ENCODE results near the gene MESP2. TPM values are rescaled to one million over a fixed set of nuclear protein-coding genes. Genes with fewer than 3 reads are reported as not detected.
"Not testable (repeated sequence)": the region's sequence is repeated elsewhere in the genome, so short reads cannot be mapped to it uniquely, and the experiment has no call there.

MESP2 gene
- total RNA-seq, 1 donor from 2014 or later = 0.10 TPM

DNA sequence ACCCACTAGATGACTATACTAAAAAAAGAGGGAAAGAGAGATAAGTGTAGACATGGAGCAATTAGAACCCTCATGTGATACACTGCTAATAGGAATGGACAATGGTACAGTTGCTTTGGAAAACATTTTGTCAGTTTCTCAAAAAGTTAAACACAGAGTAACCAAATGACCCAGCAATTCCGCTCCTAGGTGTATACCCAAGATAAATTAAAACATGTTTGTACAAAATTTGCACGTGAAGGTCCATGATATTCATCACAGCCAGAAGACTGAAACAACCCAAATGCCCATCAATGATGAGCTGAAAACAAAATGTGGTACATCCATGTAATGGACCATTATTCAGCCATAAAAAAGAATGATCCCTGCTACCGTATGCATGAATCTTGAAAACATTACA lies 11.8 kb downstream of the MESP2 start:
- no peak overlapping the region for H3K4me3 Mint-ChIP-seq
- peaks cover 4% of the 10 kb centered on the region for H3K4me1 Mint-ChIP-seq (ENCODE audit: low read depth)
- H3K9me3 Mint-ChIP-seq = peaks cover 8% of the 10 kb centered on the region
- H3K27me3 Mint-ChIP-seq (ENCODE audit: insufficient read depth) = peaks cover 5% of the 10 kb centered on the region
- no peak for DNase-seq (ENCODE audit: low spot score)
- H3K36me3 Mint-ChIP-seq (ENCODE audit: low read depth) = no peaks in the 10 kb centered on the region
- intact Hi-C loops (cut with micrococcal nuclease) = no loop called here
- no peak overlapping the region for H3K27ac Mint-ChIP-seq

DNA sequence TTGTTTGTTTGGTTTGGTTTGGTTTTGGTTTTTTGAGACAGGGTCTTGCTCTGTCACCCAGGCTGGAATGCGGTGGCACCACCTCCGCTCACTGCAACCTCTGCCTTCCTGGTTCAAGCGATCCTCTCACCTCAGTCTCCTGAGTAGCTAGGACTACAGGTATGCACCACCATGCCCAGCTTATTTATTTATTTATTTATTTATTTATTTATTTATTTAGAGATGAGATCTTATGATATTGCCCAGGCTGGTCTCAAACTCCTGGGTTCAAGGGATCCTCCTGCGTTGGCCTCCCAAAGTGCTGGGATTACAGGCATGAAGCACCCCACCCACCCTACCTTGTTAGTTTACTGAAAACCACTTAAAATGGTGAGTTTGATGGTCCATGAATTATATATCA lies 12.5 kb downstream of the MESP2 start:
- H3K27me3 Mint-ChIP-seq (ENCODE audit: insufficient read depth); DNase-seq (ENCODE audit: low spot score); H3K27ac Mint-ChIP-seq; H3K4me1 Mint-ChIP-seq (ENCODE audit: low read depth); H3K4me3 Mint-ChIP-seq; H3K9me3 Mint-ChIP-seq; intact Hi-C loops (cut with micrococcal nuclease); H3K36me3 Mint-ChIP-seq (ENCODE audit: low read depth): not testable (repeated sequence)

DNA sequence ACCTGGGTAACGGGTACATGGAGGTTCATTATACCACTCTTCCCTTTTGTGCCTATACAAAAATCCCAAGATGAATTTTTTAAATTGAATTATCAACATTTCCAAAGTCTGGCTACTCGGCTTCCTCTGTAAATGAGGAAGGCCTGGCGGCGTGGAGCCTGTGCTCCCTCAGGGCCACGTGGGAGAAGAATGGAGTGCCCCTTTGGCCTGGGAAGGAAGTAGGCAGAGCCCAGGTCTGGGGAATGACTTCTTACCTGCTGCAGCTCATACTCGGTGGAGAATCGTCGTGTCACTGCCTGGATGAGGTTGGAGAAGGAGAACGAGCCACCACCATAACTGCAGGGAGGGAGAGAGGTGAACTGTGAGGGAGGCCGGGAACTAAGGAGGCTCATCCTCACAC lies 14.1 kb downstream of the MESP2 start:
- H3K27me3 Mint-ChIP-seq (ENCODE audit: insufficient read depth) = peaks cover 9% of the 10 kb centered on the region
- H3K27ac Mint-ChIP-seq = no peak overlapping the region
- peaks cover 8% of the 10 kb centered on the region for H3K9me3 Mint-ChIP-seq
- no peaks in the 10 kb centered on the region for H3K4me1 Mint-ChIP-seq (ENCODE audit: low read depth)
- H3K36me3 Mint-ChIP-seq (ENCODE audit: low read depth) = no peaks in the 10 kb centered on the region
- no peak overlapping the region for H3K4me3 Mint-ChIP-seq
- intact Hi-C loops (cut with micrococcal nuclease) = no loop called here
- DNase-seq (ENCODE audit: low spot score) = no peak

DNA sequence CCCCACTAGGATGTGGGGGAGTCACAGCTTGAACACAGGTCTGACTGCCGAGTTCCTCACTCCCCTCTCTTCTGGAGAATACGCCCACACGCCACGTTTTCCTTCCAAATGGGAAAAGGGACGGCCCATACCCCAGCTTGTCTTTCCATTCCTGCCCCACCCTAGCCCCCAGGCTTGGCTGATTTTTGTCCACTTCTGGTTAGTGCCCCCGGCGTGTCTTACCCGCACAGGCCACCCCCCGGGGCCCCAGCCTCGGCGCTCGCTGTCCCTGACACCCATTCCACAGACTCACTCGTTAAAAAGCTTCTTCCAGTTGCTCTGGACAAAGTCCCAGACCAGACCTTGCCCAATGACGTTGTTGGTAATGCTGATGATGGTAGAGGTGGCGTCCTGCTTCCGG lies 14.5 kb downstream of the MESP2 start:
- H3K27me3 Mint-ChIP-seq (ENCODE audit: insufficient read depth) = peaks cover 9% of the 10 kb centered on the region
- H3K27ac Mint-ChIP-seq = no peak overlapping the region
- H3K4me3 Mint-ChIP-seq = no peak overlapping the region
- intact Hi-C loops (cut with micrococcal nuclease) = no loop called here
- peaks cover 8% of the 10 kb centered on the region for H3K9me3 Mint-ChIP-seq
- DNase-seq (ENCODE audit: low spot score) = no peak
- no peaks in the 10 kb centered on the region for H3K4me1 Mint-ChIP-seq (ENCODE audit: low read depth)
- H3K36me3 Mint-ChIP-seq (ENCODE audit: low read depth) = no peaks in the 10 kb centered on the region

DNA sequence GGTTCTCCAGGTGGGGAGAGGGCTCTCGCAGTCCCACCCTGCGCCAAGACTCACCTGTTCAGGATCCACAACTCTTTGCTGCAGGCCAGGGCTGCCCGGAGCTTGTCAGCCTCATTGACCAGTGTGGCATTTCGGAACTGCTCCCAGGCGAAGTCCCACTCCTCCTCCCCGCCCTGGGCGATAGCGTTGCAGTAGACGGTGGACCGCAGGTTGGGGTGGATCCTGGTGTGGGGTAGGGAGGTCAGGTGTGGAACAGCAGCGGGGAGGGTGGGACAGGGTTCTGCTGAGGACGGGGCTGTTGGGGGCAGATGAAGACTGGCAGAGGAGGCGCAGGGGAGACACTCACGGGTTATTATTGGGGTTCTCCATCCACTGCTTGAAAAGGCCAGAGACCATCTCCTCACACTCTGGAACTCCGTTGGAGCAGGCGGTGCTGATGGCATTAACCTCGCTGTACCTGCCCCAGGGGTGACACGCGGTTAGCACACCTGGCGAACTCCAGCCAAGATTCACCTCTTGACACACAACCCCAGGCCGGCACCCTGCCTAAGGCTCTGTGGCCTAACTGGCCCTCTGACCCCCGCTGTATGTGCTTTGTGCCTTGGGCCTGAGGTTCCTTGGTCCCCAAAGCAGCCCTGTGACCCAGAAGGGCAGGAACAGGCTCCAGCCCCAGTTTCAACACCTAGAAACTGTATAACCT lies 16.1 kb downstream of the MESP2 start:
- Mint-ChIP-seq H3K27ac (no peak overlapping the region), H3K9me3 (peaks cover 8% of the 10 kb centered on the region)
- intact Hi-C loops (cut with micrococcal nuclease) = no loop called here

DNA sequence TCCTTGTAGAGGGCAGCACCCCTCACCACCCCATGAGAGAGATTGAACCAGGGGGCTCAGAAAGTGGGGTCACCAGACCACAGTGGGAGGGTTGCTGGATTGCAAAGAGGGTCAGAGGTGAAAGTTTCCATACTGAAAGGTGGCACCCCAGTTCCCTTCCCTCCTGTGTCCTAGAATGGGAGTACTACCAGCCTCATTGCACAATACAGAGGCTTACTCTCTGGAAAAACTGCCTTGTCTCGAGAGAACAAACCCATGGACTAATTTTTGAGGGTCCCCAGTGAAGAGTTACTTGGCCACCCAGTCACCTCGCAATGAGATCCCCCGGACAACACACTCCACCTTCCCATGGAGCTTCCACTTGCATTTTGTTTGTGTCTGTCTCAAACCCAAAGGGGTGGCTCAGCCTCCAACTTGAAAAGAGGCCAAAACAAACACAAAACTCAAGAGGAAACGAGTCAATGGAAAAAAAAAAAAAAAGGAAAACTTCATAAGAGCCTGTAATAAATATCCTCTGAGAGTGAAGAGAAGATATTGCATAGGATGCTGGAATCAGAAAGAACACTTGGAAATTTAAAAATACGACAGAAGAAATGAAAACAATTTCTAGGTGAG lies 18.6 kb downstream of the MESP2 start:
- peaks cover 6% of the 10 kb centered on the region for H3K27me3 Mint-ChIP-seq (ENCODE audit: insufficient read depth)
- H3K4me1 Mint-ChIP-seq (ENCODE audit: low read depth) = no peaks in the 10 kb centered on the region
- no peaks in the 10 kb centered on the region for H3K36me3 Mint-ChIP-seq (ENCODE audit: low read depth)
- intact Hi-C loops (cut with micrococcal nuclease) = no loop called here
- H3K9me3 Mint-ChIP-seq = no peaks in the 10 kb centered on the region
- H3K4me3 Mint-ChIP-seq = no peak overlapping the region
- no peak for DNase-seq (ENCODE audit: low spot score)
- no peak overlapping the region for H3K27ac Mint-ChIP-seq

More for the DNA sequence above, 16.1 kb downstream of the MESP2 start:
- Mint-ChIP-seq H3K36me3 (ENCODE audit: low read depth) (no peaks in the 10 kb centered on the region), H3K4me3 (no peak overlapping the region), H3K4me1 (ENCODE audit: low read depth) (no peaks in the 10 kb centered on the region), H3K27me3 (ENCODE audit: insufficient read depth) (peaks cover 6% of the 10 kb centered on the region)
- no peak for DNase-seq (ENCODE audit: low spot score)

DNA sequence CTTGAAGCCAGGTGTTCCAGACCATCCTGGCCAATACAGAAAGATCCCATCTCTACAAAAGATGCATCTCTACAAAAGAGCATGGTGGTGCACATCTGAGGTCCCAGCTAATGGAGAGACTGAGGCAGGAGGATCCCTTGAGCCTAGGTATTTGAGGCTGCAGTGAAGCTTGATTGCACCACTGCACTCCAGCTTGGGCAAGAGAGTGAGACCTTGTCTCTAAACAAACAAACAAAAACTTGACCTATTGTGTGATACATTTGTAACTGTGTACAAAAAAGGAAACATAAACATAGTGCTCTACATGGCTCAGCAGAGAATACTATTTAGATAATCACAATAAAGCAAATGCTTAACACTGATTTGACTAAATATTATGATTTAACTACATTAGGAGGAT lies 19.9 kb downstream of the MESP2 start:
- Mint-ChIP-seq H3K27me3 (ENCODE audit: insufficient read depth) (peaks cover 6% of the 10 kb centered on the region), H3K4me1 (ENCODE audit: low read depth) (no peaks in the 10 kb centered on the region), H3K9me3 (no peaks in the 10 kb centered on the region), H3K27ac (no peak overlapping the region), H3K36me3 (ENCODE audit: low read depth) (no peaks in the 10 kb centered on the region), H3K4me3 (no peak overlapping the region)
- intact Hi-C loops (cut with micrococcal nuclease) = no loop called here
- no peak for DNase-seq (ENCODE audit: low spot score)

DNA sequence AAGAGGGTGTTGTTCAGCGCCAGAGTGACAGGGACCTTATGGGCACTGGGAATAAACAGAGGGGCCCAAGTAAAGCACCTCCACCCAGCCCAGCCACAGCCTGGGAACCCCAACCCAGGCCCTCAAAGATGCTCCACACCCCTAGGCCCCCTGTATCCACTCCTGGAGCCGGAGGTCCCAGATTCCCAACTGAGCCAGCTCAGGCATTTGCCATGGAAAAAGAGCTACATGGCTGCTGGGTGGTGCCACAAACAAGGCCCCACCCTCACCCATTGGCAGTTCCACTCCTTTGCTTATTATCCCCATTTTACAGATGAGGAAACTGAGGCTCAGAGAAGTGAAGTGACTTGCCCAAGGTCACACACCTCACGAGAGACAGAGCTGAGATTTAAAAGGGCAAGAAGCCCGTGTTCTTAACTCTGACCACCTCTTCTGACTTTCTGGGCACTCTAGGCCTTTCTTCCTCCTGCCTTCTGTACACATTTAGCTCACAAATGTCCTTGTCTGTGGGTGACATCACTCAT lies 21.6 kb downstream of the MESP2 start:
- Mint-ChIP-seq H3K4me1 (ENCODE audit: low read depth) (no peaks in the 10 kb centered on the region), H3K36me3 (ENCODE audit: low read depth) (no peaks in the 10 kb centered on the region), H3K4me3 (no peak overlapping the region), H3K27ac (no peak overlapping the region), H3K27me3 (ENCODE audit: insufficient read depth) (peaks cover 6% of the 10 kb centered on the region), H3K9me3 (no peaks in the 10 kb centered on the region)
- no peak for DNase-seq (ENCODE audit: low spot score)
- intact Hi-C loops (cut with micrococcal nuclease) = no loop called here

DNA sequence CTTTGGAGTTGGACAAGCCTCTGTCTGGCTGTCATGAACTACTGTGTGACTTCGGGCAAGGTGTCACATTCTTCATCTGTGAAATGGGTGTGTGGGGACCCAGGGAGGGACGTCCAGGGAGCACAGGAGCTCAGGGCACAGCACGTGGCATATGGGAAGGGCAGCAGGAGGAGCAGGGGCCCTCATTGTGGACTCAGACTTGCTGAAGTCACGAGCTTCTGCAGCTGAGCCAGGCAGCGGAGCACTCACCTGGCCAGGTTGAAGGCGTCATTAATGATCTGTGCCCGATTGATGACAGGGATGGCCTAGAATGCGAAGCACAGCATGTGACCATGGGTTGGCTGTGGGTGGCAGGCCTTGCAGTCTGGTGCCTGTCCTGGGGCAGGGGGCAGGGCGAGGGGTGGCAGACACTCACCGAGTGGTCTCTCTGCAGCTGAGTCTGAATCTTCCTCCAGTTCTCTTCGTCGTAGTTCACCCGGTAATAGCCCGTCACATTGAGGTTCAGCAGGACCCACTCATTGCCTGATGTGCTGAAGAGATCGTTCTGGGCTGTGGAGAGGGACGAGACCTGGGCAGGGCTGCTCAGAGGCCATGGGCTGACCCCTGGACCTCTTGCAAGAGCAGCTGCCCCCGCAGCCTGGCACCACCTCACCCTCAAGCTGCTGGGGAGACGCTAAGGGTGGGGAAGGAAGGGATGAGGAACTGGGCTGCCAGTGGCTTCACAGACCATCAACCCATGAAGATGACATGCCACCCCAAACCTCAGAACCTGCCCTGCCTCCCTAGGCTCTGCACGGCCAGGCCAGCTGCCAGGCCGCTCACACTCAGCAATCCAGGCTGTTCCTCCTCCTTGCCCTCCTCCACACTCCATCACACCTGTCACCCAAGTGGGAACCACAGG lies 23.1 kb downstream of the MESP2 start:
- Mint-ChIP-seq H3K36me3 (ENCODE audit: low read depth) (no peaks in the 10 kb centered on the region), H3K27me3 (ENCODE audit: insufficient read depth) (peaks cover 3% of the 10 kb centered on the region), H3K27ac (no peak overlapping the region), H3K4me3 (no peak overlapping the region), H3K9me3 (no peaks in the 10 kb centered on the region), H3K4me1 (ENCODE audit: low read depth) (no peaks in the 10 kb centered on the region)
- intact Hi-C loops (cut with micrococcal nuclease) = no loop called here
- no peak for DNase-seq (ENCODE audit: low spot score)

DNA sequence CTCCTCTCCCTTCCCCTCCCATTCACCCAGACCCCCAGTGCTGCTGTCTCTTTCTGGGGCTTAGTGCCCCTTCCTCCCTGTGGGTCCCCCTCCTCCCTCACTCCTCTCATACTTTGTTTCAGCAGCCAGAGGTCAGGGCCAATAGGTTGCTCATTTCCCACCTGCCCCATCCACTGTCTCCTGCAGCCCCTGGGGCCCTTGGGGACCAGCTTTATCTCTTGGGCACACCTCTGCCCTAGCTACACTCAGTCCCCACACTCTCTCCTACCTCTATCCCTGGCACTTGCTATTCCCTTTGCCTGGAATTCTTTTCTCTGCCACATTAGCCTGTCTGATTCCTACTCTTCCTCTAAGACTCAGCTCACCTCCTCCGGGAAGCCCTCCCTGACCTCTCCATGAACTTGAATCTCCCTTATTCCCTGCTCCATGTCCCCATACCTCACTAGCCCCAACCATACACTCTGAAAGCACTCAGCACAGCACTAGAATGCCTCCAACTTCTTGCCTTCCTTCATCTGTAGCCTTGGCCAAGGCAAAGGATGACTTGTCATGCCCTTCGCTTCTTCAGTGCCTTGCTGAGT lies 23.9 kb downstream of the MESP2 start:
- no peak for DNase-seq (ENCODE audit: low spot score)
- Mint-ChIP-seq H3K27me3 (ENCODE audit: insufficient read depth) (peaks cover 3% of the 10 kb centered on the region), H3K36me3 (ENCODE audit: low read depth) (no peaks in the 10 kb centered on the region), H3K4me1 (ENCODE audit: low read depth) (no peaks in the 10 kb centered on the region), H3K27ac (no peak overlapping the region), H3K4me3 (no peak overlapping the region), H3K9me3 (no peaks in the 10 kb centered on the region)
- intact Hi-C loops (cut with micrococcal nuclease) = no loop called here

DNA sequence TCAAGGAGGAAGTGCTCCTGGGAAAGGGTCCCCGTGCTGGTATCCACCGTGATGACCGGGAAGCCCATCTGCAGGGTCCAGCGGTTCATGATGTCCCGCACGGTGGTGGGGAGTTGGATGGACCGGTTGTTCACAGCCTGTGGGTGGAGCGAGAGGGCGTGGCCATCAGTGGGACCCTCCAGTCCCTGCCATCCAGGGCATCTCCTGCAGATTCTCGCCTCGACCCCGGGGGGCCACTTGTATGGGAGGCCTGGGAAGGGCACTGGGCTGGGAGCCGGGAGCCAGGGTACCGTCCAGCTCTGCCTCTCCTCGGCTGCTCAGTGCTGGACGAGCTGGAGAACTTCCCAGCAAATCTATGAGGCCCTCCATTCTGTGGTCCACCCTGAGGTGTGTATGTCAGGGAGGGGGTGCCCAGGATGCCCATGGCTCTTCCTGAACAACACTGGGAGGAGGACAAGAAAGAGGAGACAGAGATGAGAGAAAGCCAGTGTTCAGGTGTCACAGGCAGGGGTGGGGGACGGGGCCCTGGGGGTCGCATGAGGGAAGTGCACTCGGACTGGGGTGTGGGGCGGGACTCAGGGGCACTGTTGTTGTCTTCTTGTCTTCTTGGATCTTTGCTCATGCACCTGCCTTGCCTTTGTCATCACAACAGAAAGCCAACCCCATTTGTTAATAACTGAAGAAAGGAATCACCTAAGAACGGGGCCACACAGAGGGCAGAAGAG lies 25.5 kb downstream of the MESP2 start:
- H3K27ac Mint-ChIP-seq = no peak overlapping the region
- H3K4me3 Mint-ChIP-seq = no peak overlapping the region
- H3K4me1 Mint-ChIP-seq (ENCODE audit: low read depth) = no peaks in the 10 kb centered on the region
- no peaks in the 10 kb centered on the region for H3K36me3 Mint-ChIP-seq (ENCODE audit: low read depth)
- H3K27me3 Mint-ChIP-seq (ENCODE audit: insufficient read depth) = peaks cover 4% of the 10 kb centered on the region
- intact Hi-C loops (cut with micrococcal nuclease) = no loop called here
- DNase-seq (ENCODE audit: low spot score) = no peak
- H3K9me3 Mint-ChIP-seq = no peaks in the 10 kb centered on the region

DNA sequence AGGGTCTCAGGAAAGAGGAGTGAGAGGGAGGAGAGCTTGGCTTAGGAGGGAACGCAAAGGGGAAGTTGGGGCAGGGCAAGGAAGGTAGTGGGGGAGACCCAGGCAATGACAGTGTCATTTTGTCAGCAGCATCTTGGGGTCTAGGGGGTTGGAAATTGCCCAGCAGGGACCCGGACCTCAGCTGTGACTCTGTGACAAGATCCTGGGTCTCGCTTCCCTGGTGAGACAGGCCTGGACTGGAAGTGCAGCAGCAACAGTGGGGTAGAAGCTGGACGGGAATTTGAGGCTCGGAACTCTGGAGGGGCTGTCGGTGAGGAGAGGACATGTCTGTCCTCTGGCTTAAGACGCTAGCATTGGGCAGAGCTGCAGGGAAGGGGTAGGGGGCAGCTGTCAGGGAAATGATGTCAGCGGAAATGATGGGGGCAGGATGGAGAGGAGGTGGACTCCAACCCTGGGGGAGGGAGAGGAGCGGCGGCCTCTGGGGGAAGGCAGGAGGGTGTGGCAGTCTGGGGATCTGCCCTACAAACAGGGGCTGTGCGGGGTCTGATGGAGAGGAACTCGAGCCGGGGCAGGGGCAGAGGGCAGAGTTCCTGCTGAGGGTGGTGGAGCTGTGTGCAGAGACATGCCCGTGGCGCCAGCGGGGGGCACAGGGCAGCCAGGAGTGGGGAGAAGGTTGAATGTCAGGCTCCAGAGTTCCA lies 26.2 kb downstream of the MESP2 start:
- Mint-ChIP-seq H3K27me3 (ENCODE audit: insufficient read depth) (peaks cover 2% of the 10 kb centered on the region), H3K36me3 (ENCODE audit: low read depth) (no peaks in the 10 kb centered on the region), H3K4me1 (ENCODE audit: low read depth) (no peaks in the 10 kb centered on the region), H3K27ac (no peak overlapping the region), H3K9me3 (no peaks in the 10 kb centered on the region), H3K4me3 (no peak overlapping the region)
- intact Hi-C loops (cut with micrococcal nuclease) = no loop called here
- no peak for DNase-seq (ENCODE audit: low spot score)
